Fibroblast of lung (primary cell): ENCODE data around the gene MAP3K3.

ENCODE experiments used
- EZH2 ChIP-seq: IDR thresholded peaks from 2 replicates; pipeline ENCODE4 v1.5.1; 2012; ENCODE audit warnings: low read length, control low read depth, mild to moderate bottlenecking; ENCODE audit errors: missing control alignments
- TF ChIP-seq, protein P1 (sequence below), 2 donors: IDR thresholded peaks in 1 of 2; conservative IDR thresholded peaks in 1 of 2; 1 replicate in 1 of 2; 2 replicates in 1 of 2; pipeline ENCODE4 v1.5.1; 2011 to 2012; ENCODE audit warnings: low read length in 2 of 2, control low read depth in 1 of 2, inconsistent platforms in 1 of 2, low read depth in 1 of 2, mild to moderate bottlenecking in 1 of 2

DNA sequence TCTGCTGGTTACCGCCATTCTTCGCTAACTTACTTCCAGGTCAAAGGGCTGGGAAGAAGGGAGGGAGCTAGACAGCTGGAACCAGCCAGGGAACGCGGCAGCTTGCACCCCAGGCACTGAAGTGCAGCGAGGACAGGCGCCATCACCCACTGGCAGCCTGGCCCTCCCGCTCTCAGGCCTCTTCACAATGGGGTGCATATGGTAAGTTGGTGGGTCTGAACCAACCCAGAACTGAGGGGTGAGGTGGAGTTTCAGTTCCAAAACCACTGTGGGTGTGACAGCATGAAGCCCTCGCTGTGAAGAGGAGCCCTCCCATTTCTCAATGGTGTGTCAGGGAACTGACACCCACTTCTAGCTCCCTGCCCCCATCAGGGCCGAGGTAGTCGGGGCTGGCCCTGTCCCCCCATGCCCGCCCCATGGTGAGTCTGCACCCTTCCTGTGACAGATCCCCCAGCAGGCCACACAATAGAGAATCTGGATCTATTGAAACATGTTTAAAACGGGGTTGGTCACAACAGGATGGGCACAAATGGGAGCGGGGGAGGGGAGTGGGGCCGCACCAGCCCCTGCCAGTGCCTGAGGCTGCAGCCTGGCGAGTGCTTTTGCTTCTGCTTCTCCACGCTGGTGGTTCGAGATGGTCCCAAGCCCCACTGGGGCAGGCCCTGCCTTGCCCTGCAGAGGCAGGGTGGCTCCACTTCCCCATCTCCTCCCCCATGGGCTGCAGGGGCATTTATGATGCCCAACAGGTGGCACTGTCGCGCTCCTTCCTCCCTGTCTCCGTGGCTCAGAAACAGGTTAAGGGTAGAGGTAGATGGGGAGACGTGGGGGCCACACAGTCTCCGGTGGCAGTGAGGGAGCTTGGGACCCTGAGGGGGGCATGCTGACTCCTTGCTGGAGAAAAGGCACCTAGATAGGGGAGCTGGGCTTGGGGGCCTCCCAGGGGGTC, 75.4 kb downstream of the MAP3K3 start:
- TF ChIP-seq EZH2 = no peak
- TF ChIP-seq, protein P1, sequence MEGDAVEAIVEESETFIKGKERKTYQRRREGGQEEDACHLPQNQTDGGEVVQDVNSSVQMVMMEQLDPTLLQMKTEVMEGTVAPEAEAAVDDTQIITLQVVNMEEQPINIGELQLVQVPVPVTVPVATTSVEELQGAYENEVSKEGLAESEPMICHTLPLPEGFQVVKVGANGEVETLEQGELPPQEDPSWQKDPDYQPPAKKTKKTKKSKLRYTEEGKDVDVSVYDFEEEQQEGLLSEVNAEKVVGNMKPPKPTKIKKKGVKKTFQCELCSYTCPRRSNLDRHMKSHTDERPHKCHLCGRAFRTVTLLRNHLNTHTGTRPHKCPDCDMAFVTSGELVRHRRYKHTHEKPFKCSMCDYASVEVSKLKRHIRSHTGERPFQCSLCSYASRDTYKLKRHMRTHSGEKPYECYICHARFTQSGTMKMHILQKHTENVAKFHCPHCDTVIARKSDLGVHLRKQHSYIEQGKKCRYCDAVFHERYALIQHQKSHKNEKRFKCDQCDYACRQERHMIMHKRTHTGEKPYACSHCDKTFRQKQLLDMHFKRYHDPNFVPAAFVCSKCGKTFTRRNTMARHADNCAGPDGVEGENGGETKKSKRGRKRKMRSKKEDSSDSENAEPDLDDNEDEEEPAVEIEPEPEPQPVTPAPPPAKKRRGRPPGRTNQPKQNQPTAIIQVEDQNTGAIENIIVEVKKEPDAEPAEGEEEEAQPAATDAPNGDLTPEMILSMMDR (conservative IDR thresholded peaks at IDR 0.05 in 1 of 2, IDR thresholded peaks at IDR 0.05 in 1 of 2; ENCODE audit: low read depth in 1 of 2, low read length in 2 of 2) = peak in 1 of 2 donors; percentile 41
